Measurements from ENCODE around the gene PI4K2B.

- TF ChIP-seq, protein P1, sequence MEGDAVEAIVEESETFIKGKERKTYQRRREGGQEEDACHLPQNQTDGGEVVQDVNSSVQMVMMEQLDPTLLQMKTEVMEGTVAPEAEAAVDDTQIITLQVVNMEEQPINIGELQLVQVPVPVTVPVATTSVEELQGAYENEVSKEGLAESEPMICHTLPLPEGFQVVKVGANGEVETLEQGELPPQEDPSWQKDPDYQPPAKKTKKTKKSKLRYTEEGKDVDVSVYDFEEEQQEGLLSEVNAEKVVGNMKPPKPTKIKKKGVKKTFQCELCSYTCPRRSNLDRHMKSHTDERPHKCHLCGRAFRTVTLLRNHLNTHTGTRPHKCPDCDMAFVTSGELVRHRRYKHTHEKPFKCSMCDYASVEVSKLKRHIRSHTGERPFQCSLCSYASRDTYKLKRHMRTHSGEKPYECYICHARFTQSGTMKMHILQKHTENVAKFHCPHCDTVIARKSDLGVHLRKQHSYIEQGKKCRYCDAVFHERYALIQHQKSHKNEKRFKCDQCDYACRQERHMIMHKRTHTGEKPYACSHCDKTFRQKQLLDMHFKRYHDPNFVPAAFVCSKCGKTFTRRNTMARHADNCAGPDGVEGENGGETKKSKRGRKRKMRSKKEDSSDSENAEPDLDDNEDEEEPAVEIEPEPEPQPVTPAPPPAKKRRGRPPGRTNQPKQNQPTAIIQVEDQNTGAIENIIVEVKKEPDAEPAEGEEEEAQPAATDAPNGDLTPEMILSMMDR (conservative IDR thresholded peaks at IDR 0.05; ENCODE audit: low read depth, low read length): no peak
- TF ChIP-seq EZH2 (IDR thresholded peaks at IDR 0.05; ENCODE audit: low read length, unreplicated experiment): no peak
- TF ChIP-seq EZH2phosphoT487 (IDR thresholded peaks at IDR 0.05; ENCODE audit: borderline replicate concordance, low read length): no peak
Measured at GRCh38 chr4:25258980-25259578, 25.2 kb downstream of the PI4K2B start.
